Activated CD4-positive, alpha-beta memory T cell treated with anti-CD3 and anti-CD28 coated beads for 36 hours (primary cell): ENCODE data around the gene AWAT2. TPM values are rescaled to one million over a fixed set of nuclear protein-coding genes. Genes with fewer than 3 reads are reported as not detected.

ENCODE experiments used
- CTCF ChIA-PET: fragments of 350-600 bp; sonication (Branson Sonifier 250); formaldehyde crosslinking; loops from one replicate; lab custom pipeline; 2021; ENCODE audit warnings: antibody characterized with exemption, inconsistent platforms; lab: Charles Lee
- POLR2A ChIA-PET: fragments of 350-600 bp; sonication (Branson Sonifier 250); formaldehyde crosslinking; loops from one replicate; lab custom pipeline; 2021; ENCODE audit warnings: antibody characterized with exemption; lab: Charles Lee
- DNase-seq: peaks from one replicate; pipeline ENCODE4 v3.0.0-alpha.2; 2020
- H3K27ac Mint-ChIP-seq: one replicate; pipeline ENCODE4 v1.8.0; 2021; ENCODE audit warnings: mixed read lengths
- H3K27me3 Mint-ChIP-seq: one replicate; pipeline ENCODE4 v1.8.0; 2021; ENCODE audit warnings: mixed read lengths
- H3K36me3 Mint-ChIP-seq: one replicate; pipeline ENCODE4 v1.8.0; 2021; ENCODE audit warnings: mixed read lengths
- H3K4me1 Mint-ChIP-seq: one replicate; pipeline ENCODE4 v1.8.0; 2021; ENCODE audit warnings: low read depth, mixed read lengths
- H3K4me3 Mint-ChIP-seq: one replicate; pipeline ENCODE4 v1.8.0; 2021; ENCODE audit warnings: mild to moderate bottlenecking, mixed read lengths
- H3K9me3 Mint-ChIP-seq: one replicate; pipeline ENCODE4 v1.8.0; 2021; ENCODE audit warnings: mixed read lengths
- intact Hi-C: fragments of 100-400 bp; cut with micrococcal nuclease; formaldehyde crosslinking; loops from one replicate; pipeline ENCODE4 v1.15.1; 2023
- total RNA-seq, 2 experiments: library from RNA; stranded (reverse); gene quantifications; one replicate each; pipeline ENCODE4 v1.2.3, GENCODE V29; 2021

Gene AWAT2
- total RNA-seq, result not detected

GRCh38 chrX:70049925-70050324, at the start of gene AWAT2:
AWAT2 (minus strand) TSS chrX:70049938; CDS start chrX:70049932, 6 bp downstream.
- DNase-seq, result no peak
- CTCF ChIA-PET, result no interaction called here
- Mint-ChIP-seq H3K27ac (no peak within 1 kb of the TSS), H3K4me1 (no peaks in the 10 kb centered on the region), H3K27me3 (no peaks in the 10 kb centered on the region), H3K9me3 (no peaks in the 10 kb centered on the region), H3K4me3 (no peak within 1 kb of the TSS), H3K36me3 (no peaks in the 10 kb centered on the region)
- POLR2A ChIA-PET, result no interaction called here
- intact Hi-C loops, result no loop called here

GRCh38 chrX:70096052-70096451, 46.3 kb upstream of the AWAT2 start:
- H3K27me3 Mint-ChIP-seq, result peaks cover 5% of the 10 kb centered on the region
- H3K9me3 Mint-ChIP-seq, result no peaks in the 10 kb centered on the region
- no peak for DNase-seq
- H3K36me3 Mint-ChIP-seq, result no peaks in the 10 kb centered on the region
- no peak overlapping the region for H3K4me3 Mint-ChIP-seq
- no peak overlapping the region for H3K27ac Mint-ChIP-seq
- ChIA-PET CTCF (interaction anchor here (1.1 to 5.0 kb wide), 6 partner anchors 10 to 672 kb away, joined by 3 to 33 read pairs (median 7); no protein-coding TSS in a partner anchor), POLR2A (no interaction called here)
- intact Hi-C loops, result loop anchor here (2.0 kb wide), 3 partner anchors 63 to 603 kb away; no protein-coding TSS in a partner anchor
- no peaks in the 10 kb centered on the region for H3K4me1 Mint-ChIP-seq

- intact Hi-C loops, result no loop called here
- H3K4me1 Mint-ChIP-seq, result no peaks in the 10 kb centered on the region
- no peaks in the 10 kb centered on the region for H3K9me3 Mint-ChIP-seq
- POLR2A ChIA-PET, result no interaction called here
- no peak for DNase-seq
- H3K4me3 Mint-ChIP-seq, result no peak overlapping the region
- CTCF ChIA-PET, result no interaction called here
- H3K27me3 Mint-ChIP-seq, result no peaks in the 10 kb centered on the region
- H3K36me3 Mint-ChIP-seq, result no peaks in the 10 kb centered on the region
- no peak overlapping the region for H3K27ac Mint-ChIP-seq
Observed at GRCh38 chrX:70092247-70092646, 42.5 kb upstream of the AWAT2 start.

- Mint-ChIP-seq H3K36me3 (no peaks in the 10 kb centered on the region), H3K27me3 (no peaks in the 10 kb centered on the region), H3K4me1 (no peaks in the 10 kb centered on the region), H3K9me3 (no peaks in the 10 kb centered on the region), H3K4me3 (no peak overlapping the region), H3K27ac (no peak overlapping the region)
- ChIA-PET POLR2A (no interaction called here), CTCF (no interaction called here)
- intact Hi-C loops, result no loop called here
- DNase-seq, result no peak
Observed at GRCh38 chrX:70089604-70090297, 40.0 kb upstream of the AWAT2 start.

- no peak overlapping the region for H3K27ac Mint-ChIP-seq
- ChIA-PET POLR2A (no interaction called here), CTCF (interaction anchor here (1.7 kb wide), 1 partner anchor 9 kb away, joined by 6 read pairs; no protein-coding TSS in a partner anchor)
- no peaks in the 10 kb centered on the region for H3K27me3 Mint-ChIP-seq
- intact Hi-C loops, result no loop called here
- no peak overlapping the region for H3K4me3 Mint-ChIP-seq
- H3K9me3 Mint-ChIP-seq, result no peaks in the 10 kb centered on the region
- H3K36me3 Mint-ChIP-seq, result no peaks in the 10 kb centered on the region
- no peaks in the 10 kb centered on the region for H3K4me1 Mint-ChIP-seq
- DNase-seq, result no peak
Observed at GRCh38 chrX:70088751-70089150, 39.0 kb upstream of the AWAT2 start.

- no peak for DNase-seq
- intact Hi-C loops, result no loop called here
- no peak overlapping the region for H3K27ac Mint-ChIP-seq
- H3K9me3 Mint-ChIP-seq, result no peaks in the 10 kb centered on the region
- ChIA-PET POLR2A (no interaction called here), CTCF (interaction anchor here (1.7 kb wide), 1 partner anchor 9 kb away, joined by 6 read pairs; no protein-coding TSS in a partner anchor)
- no peak overlapping the region for H3K4me3 Mint-ChIP-seq
- H3K4me1 Mint-ChIP-seq, result no peaks in the 10 kb centered on the region
- no peaks in the 10 kb centered on the region for H3K27me3 Mint-ChIP-seq
- H3K36me3 Mint-ChIP-seq, result no peaks in the 10 kb centered on the region
Observed at GRCh38 chrX:70087857-70088630, 38.3 kb upstream of the AWAT2 start.

- Mint-ChIP-seq H3K4me1 (no peaks in the 10 kb centered on the region), H3K9me3 (no peaks in the 10 kb centered on the region), H3K36me3 (no peaks in the 10 kb centered on the region), H3K4me3 (no peak overlapping the region), H3K27me3 (no peaks in the 10 kb centered on the region), H3K27ac (no peak overlapping the region)
- POLR2A ChIA-PET, result no interaction called here
- intact Hi-C loops, result no loop called here
- CTCF ChIA-PET, result no interaction called here
- no peak for DNase-seq
Observed at GRCh38 chrX:70084592-70085240, 35.0 kb upstream of the AWAT2 start.

- no peak overlapping the region for H3K27ac Mint-ChIP-seq
- no peak overlapping the region for H3K4me3 Mint-ChIP-seq
- intact Hi-C loops, result no loop called here
- H3K9me3 Mint-ChIP-seq, result no peaks in the 10 kb centered on the region
- H3K27me3 Mint-ChIP-seq, result no peaks in the 10 kb centered on the region
- H3K4me1 Mint-ChIP-seq, result no peaks in the 10 kb centered on the region
- ChIA-PET POLR2A (no interaction called here), CTCF (no interaction called here)
- DNase-seq, result no peak
- H3K36me3 Mint-ChIP-seq, result no peaks in the 10 kb centered on the region
Observed at GRCh38 chrX:70082723-70083122, 33.0 kb upstream of the AWAT2 start.

- Mint-ChIP-seq H3K27ac (no peak overlapping the region), H3K36me3 (no peaks in the 10 kb centered on the region), H3K27me3 (no peaks in the 10 kb centered on the region), H3K9me3 (no peaks in the 10 kb centered on the region), H3K4me1 (no peaks in the 10 kb centered on the region), H3K4me3 (no peak overlapping the region)
- intact Hi-C loops, result no loop called here
- ChIA-PET CTCF (no interaction called here), POLR2A (no interaction called here)
- no peak for DNase-seq
Observed at GRCh38 chrX:70079870-70080269, 30.1 kb upstream of the AWAT2 start.

GRCh38 chrX:70079297-70079696, 29.6 kb upstream of the AWAT2 start:
- Mint-ChIP-seq H3K4me3 (no peak overlapping the region), H3K9me3 (no peaks in the 10 kb centered on the region), H3K27me3 (no peaks in the 10 kb centered on the region), H3K27ac (no peak overlapping the region), H3K36me3 (no peaks in the 10 kb centered on the region), H3K4me1 (no peaks in the 10 kb centered on the region)
- ChIA-PET CTCF (no interaction called here), POLR2A (no interaction called here)
- no peak for DNase-seq
- intact Hi-C loops, result no loop called here

- ChIA-PET CTCF (no interaction called here), POLR2A (no interaction called here)
- no peak for DNase-seq
- H3K36me3 Mint-ChIP-seq, result no peaks in the 10 kb centered on the region
- no peak overlapping the region for H3K27ac Mint-ChIP-seq
- H3K4me3 Mint-ChIP-seq, result no peak overlapping the region
- no peaks in the 10 kb centered on the region for H3K4me1 Mint-ChIP-seq
- H3K27me3 Mint-ChIP-seq, result no peaks in the 10 kb centered on the region
- intact Hi-C loops, result no loop called here
- no peaks in the 10 kb centered on the region for H3K9me3 Mint-ChIP-seq
Observed at GRCh38 chrX:70066646-70067045, 16.9 kb upstream of the AWAT2 start.

- POLR2A ChIA-PET, result no interaction called here
- intact Hi-C loops, result no loop called here
- CTCF ChIA-PET, result no interaction called here
- no peaks in the 10 kb centered on the region for H3K9me3 Mint-ChIP-seq
- no peaks in the 10 kb centered on the region for H3K27me3 Mint-ChIP-seq
- no peak for DNase-seq
- H3K4me1 Mint-ChIP-seq, result no peaks in the 10 kb centered on the region
- H3K36me3 Mint-ChIP-seq, result no peaks in the 10 kb centered on the region
- no peak overlapping the region for H3K4me3 Mint-ChIP-seq
- no peak overlapping the region for H3K27ac Mint-ChIP-seq
Observed at GRCh38 chrX:70062961-70063550, 13.3 kb upstream of the AWAT2 start.
